ENCODE results near the gene SYVN1. TPM values are rescaled to one million over a fixed set of nuclear protein-coding genes. Genes with fewer than 3 reads are reported as not detected.

The SYVN1 gene
- total RNA-seq, 1 donor from 2014 or later = 57.1 TPM

GRCh38 chr11:65167656-65168055 is 33.3 kb upstream of the SYVN1 start:
- Mint-ChIP-seq H3K4me1 (ENCODE audit: unreplicated experiment) (peaks cover 14% of the 10 kb centered on the region), H3K9me3 (ENCODE audit: unreplicated experiment) (no peaks in the 10 kb centered on the region), H3K27me3 (ENCODE audit: unreplicated experiment) (no peaks in the 10 kb centered on the region), H3K27ac (ENCODE audit: unreplicated experiment) (no peak overlapping the region), H3K4me3 (ENCODE audit: unreplicated experiment) (no peak overlapping the region), H3K36me3 (ENCODE audit: unreplicated experiment) (no peaks in the 10 kb centered on the region)
- TF ChIP-seq CTCF (IDR thresholded peaks at IDR 0.05) = no peak
- DNase-seq (ENCODE audit: extremely low spot score, unreplicated experiment) = no peak

GRCh38 chr11:65166893-65167292 is 32.6 kb upstream of the SYVN1 start:
- Mint-ChIP-seq H3K9me3 (ENCODE audit: unreplicated experiment) (no peaks in the 10 kb centered on the region), H3K4me1 (ENCODE audit: unreplicated experiment) (peaks cover 14% of the 10 kb centered on the region), H3K36me3 (ENCODE audit: unreplicated experiment) (no peaks in the 10 kb centered on the region), H3K4me3 (ENCODE audit: unreplicated experiment) (no peak overlapping the region), H3K27ac (ENCODE audit: unreplicated experiment) (no peak overlapping the region), H3K27me3 (ENCODE audit: unreplicated experiment) (no peaks in the 10 kb centered on the region)
- DNase-seq (ENCODE audit: extremely low spot score, unreplicated experiment) = no peak
- TF ChIP-seq CTCF (IDR thresholded peaks at IDR 0.05) = no peak

- no peaks in the 10 kb centered on the region for H3K27me3 Mint-ChIP-seq (ENCODE audit: unreplicated experiment)
- no peak for DNase-seq (ENCODE audit: extremely low spot score, unreplicated experiment)
- H3K4me1 Mint-ChIP-seq (ENCODE audit: unreplicated experiment) = peaks cover 14% of the 10 kb centered on the region
- no peak for TF ChIP-seq CTCF (IDR thresholded peaks at IDR 0.05)
- no peak overlapping the region for H3K27ac Mint-ChIP-seq (ENCODE audit: unreplicated experiment)
- H3K4me3 Mint-ChIP-seq (ENCODE audit: unreplicated experiment) = no peak overlapping the region
- H3K9me3 Mint-ChIP-seq (ENCODE audit: unreplicated experiment) = no peaks in the 10 kb centered on the region
- H3K36me3 Mint-ChIP-seq (ENCODE audit: unreplicated experiment) = no peaks in the 10 kb centered on the region
These were observed 31.3 kb upstream of the SYVN1 start for GRCh38 chr11:65165410-65166317.

GRCh38 chr11:65163684-65164083 is 29.4 kb upstream of the SYVN1 start:
- H3K4me1 Mint-ChIP-seq (ENCODE audit: unreplicated experiment) = peaks cover 3% of the 10 kb centered on the region
- H3K9me3 Mint-ChIP-seq (ENCODE audit: unreplicated experiment) = no peaks in the 10 kb centered on the region
- no peak overlapping the region for H3K4me3 Mint-ChIP-seq (ENCODE audit: unreplicated experiment)
- no peak for DNase-seq (ENCODE audit: extremely low spot score, unreplicated experiment)
- H3K36me3 Mint-ChIP-seq (ENCODE audit: unreplicated experiment) = no peaks in the 10 kb centered on the region
- TF ChIP-seq CTCF (IDR thresholded peaks at IDR 0.05) = no peak
- peaks cover 9% of the 10 kb centered on the region for H3K27me3 Mint-ChIP-seq (ENCODE audit: unreplicated experiment)
- no peak overlapping the region for H3K27ac Mint-ChIP-seq (ENCODE audit: unreplicated experiment)

GRCh38 chr11:65160643-65161042 is 26.3 kb upstream of the SYVN1 start:
- Mint-ChIP-seq H3K36me3 (ENCODE audit: unreplicated experiment) (no peaks in the 10 kb centered on the region), H3K27me3 (ENCODE audit: unreplicated experiment) (peaks cover 9% of the 10 kb centered on the region), H3K4me1 (ENCODE audit: unreplicated experiment) (no peaks in the 10 kb centered on the region), H3K4me3 (ENCODE audit: unreplicated experiment) (no peak overlapping the region), H3K27ac (ENCODE audit: unreplicated experiment) (no peak overlapping the region), H3K9me3 (ENCODE audit: unreplicated experiment) (no peaks in the 10 kb centered on the region)
- TF ChIP-seq CTCF (IDR thresholded peaks at IDR 0.05) = no peak
- DNase-seq (ENCODE audit: extremely low spot score, unreplicated experiment) = no peak
